ENCODE results near the gene ENPP1.

- TF ChIP-seq POLR2AphosphoS5 (IDR thresholded peaks at IDR 0.05) (no peak), POLR2A (IDR thresholded peaks at IDR 0.05) (no peak), CTCF (IDR thresholded peaks at IDR 0.05) (no peak), EP300 (IDR thresholded peaks at IDR 0.05) (no peak)
Observed at GRCh38 chr6:131819572-131820124, 11.8 kb downstream of the ENPP1 start.

Measured in upper lobe of left lung (tissue), 4 donors.